HG02973 (cell line): ENCODE data around the gene ALG14.
"Not testable (repeated sequence)": the region's sequence is repeated elsewhere in the genome, so short reads cannot be mapped to it uniquely, and the experiment has no call there.

ENCODE experiments used
- ATAC-seq: cut with Tn5 transposase; IDR thresholded peaks from one replicate; pipeline ENCODE4 v1.9.1; 2021; ENCODE audit warnings: moderate library complexity; ENCODE audit not compliant: unreplicated experiment

The ALG14 gene

GRCh38 chr1:95072532-95073419 is at the start of gene ALG14:
TSS of gene ALG14 (minus strand) at chr1:95072951. CDS start at chr1:95072898, 53 bp downstream.
- ATAC-seq = peak; percentile 91

GRCh38 chr1:95122151-95122697 is 49.5 kb upstream of the ALG14 start:
- no peak for ATAC-seq

GRCh38 chr1:95119273-95119672 is 46.5 kb upstream of the ALG14 start:
- ATAC-seq = no peak

- ATAC-seq = no peak
Observed at GRCh38 chr1:95118710-95119109, 46.0 kb upstream of the ALG14 start.

GRCh38 chr1:95118067-95118499 is 45.3 kb upstream of the ALG14 start:
- no peak for ATAC-seq

GRCh38 chr1:95117207-95118066 is 44.7 kb upstream of the ALG14 start, which contains the start of gene TLCD4:
TSS of gene TLCD4 (plus strand) at chr1:95117355. CDS start at chr1:95143902, 26,547 bp downstream.
- peak; percentile 52 for ATAC-seq

GRCh38 chr1:95116580-95117206 is 43.9 kb upstream of the ALG14 start:
- peak; percentile 62 for ATAC-seq

GRCh38 chr1:95115708-95116137 is 43.0 kb upstream of the ALG14 start:
- no peak for ATAC-seq

GRCh38 chr1:95113684-95114083 is 40.9 kb upstream of the ALG14 start:
- ATAC-seq = no peak

GRCh38 chr1:95111014-95111413 is 38.3 kb upstream of the ALG14 start:
- no peak for ATAC-seq

GRCh38 chr1:95108792-95109191 is 36.0 kb upstream of the ALG14 start:
- ATAC-seq = no peak

- no peak for ATAC-seq
Observed at GRCh38 chr1:95098196-95098595, 25.4 kb upstream of the ALG14 start.

GRCh38 chr1:95097426-95097825 is 24.7 kb upstream of the ALG14 start:
- no peak for ATAC-seq

- no peak for ATAC-seq
Observed at GRCh38 chr1:95096218-95096841, 23.6 kb upstream of the ALG14 start.

- ATAC-seq = peak; percentile 83
Observed at GRCh38 chr1:95095833-95096217, 23.1 kb upstream of the ALG14 start.

- no peak for ATAC-seq
Observed at GRCh38 chr1:95094923-95095322, 22.2 kb upstream of the ALG14 start.

- ATAC-seq = no peak
Observed at GRCh38 chr1:95093296-95093695, 20.5 kb upstream of the ALG14 start.

- ATAC-seq = not testable (repeated sequence)
Observed at GRCh38 chr1:95092891-95093290, 20.1 kb upstream of the ALG14 start.

- not testable (repeated sequence) for ATAC-seq
Observed at GRCh38 chr1:95091290-95091689, 18.5 kb upstream of the ALG14 start.

- ATAC-seq = no peak
Observed at GRCh38 chr1:95089650-95090287, 17.0 kb upstream of the ALG14 start.
